H1 (cell line): ENCODE measurements around the gene KLHL28. TPM values are rescaled to one million over a fixed set of nuclear protein-coding genes. Genes with fewer than 3 reads are reported as not detected.

Experiments used
- CREB1 ChIP-seq: IDR thresholded peaks from 2 replicates; pipeline ENCODE4 v1.6.1; 2012; ENCODE audit warnings: inconsistent platforms
- CTCF ChIP-seq, 3 experiments: IDR thresholded peaks; 1 replicate in 2 of 3; 2 replicates in 1 of 3; pipeline versions ENCODE4 v1.5.1 to v1.6.1; 2011; ENCODE audit warnings: low read length in 3 of 3, mild to moderate bottlenecking in 3 of 3, inconsistent platforms in 2 of 3, low read depth in 1 of 3, moderate library complexity in 1 of 3; ENCODE audit not compliant: insufficient read depth in 1 of 3; ENCODE audit errors: control extremely low read depth in 1 of 3
- GTF2F1 ChIP-seq: IDR thresholded peaks from 2 replicates; pipeline ENCODE4 v1.6.1; 2012; ENCODE audit warnings: low read depth, low read length, improper control_type of control experiment, borderline replicate concordance
- NANOG ChIP-seq: IDR thresholded peaks from 2 replicates; pipeline ENCODE4 v1.6.1; 2011; ENCODE audit warnings: low read length, low read depth, mild to moderate bottlenecking, inconsistent platforms; ENCODE audit not compliant: insufficient read depth, poor library complexity, severe bottlenecking
- POU5F1 ChIP-seq: IDR thresholded peaks from 2 replicates; pipeline ENCODE4 v1.6.1; 2011; ENCODE audit warnings: low read depth, mild to moderate bottlenecking, low read length, moderate library complexity
- RAD21 ChIP-seq, 2 experiments: IDR thresholded peaks in 1 of 2; conservative IDR thresholded peaks in 1 of 2; 2 replicates each; pipeline ENCODE4 v1.6.1; 2011; ENCODE audit warnings: low read depth in 2 of 2, low read length in 2 of 2, improper control_type of control experiment in 1 of 2, inconsistent platforms in 1 of 2, mild to moderate bottlenecking in 1 of 2, moderate library complexity in 1 of 2
- polyA plus RNA-seq, 7 experiments: library from polyadenylated mRNA; depleted of rRNA in 3 of 7; stranded (reverse) in 5 of 7; unstranded in 2 of 7; fragments of >200 nt in 5 of 7; fragments of 200-250 nt in 2 of 7; gene quantifications; 1 replicate in 5 of 7; 2 replicates in 1 of 7; 4 replicates in 1 of 7; pipeline versions ENCODE4 v1.2.1 to v1.2.3, GENCODE V29; 2011 to 2013; ENCODE audit warnings: missing spikeins in 2 of 7, mixed read lengths in 2 of 7
- total RNA-seq: library from RNA; stranded (reverse); fragmentation: NEBNext Ultra II Directional; extraction: Animal tissue kit (Norgen Biotek cat#: 25700); gene quantifications from 2 replicates; pipeline ENCODE4 v1.2.1, GENCODE V29; 2021

The KLHL28 gene
- total and polyA plus RNA-seq, 2 of the 8 experiments (the other 6 are each of a cell fraction or from before 2014, with no cell fraction given): 3.3 to 10.5 TPM

DNA sequence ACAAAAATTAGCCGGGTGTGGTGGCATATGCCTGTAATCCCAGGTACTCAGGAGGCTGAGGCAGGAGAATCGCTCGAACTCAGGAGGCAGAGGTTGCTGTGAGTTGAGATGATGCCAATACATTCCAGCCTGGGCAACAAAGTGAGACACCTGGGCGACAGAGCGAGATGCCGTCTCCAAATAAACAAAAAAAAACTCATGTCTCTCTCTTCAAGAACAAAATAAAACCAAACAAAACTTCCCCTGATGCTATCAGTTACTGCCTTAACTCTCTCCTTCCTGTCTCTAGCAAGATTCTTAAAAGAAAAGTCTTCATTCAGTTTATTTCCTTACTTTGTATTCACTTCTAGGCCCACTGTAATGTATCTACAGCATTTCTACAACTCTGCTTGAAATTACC is 20.8 kb downstream of the KLHL28 start (continued):
- TF ChIP-seq CTCF (IDR thresholded peaks at IDR 0.05; ENCODE audit: control extremely low read depth in 1 of 3, insufficient read depth in 1 of 3, low read depth in 1 of 3, low read length in 3 of 3): no peak
- TF ChIP-seq NANOG: no peak
- TF ChIP-seq GTF2F1: no peak
- TF ChIP-seq RAD21 (IDR thresholded peaks at IDR 0.05 in 1 of 2, conservative IDR thresholded peaks at IDR 0.05 in 1 of 2; ENCODE audit: low read depth in 2 of 2, low read length in 2 of 2): no peak
- no peak for TF ChIP-seq POU5F1
- TF ChIP-seq CREB1: no peak
